Muscle of leg (tissue), 11 donors: ENCODE measurements around the gene NPW. TPM values are rescaled to one million over a fixed set of nuclear protein-coding genes. Genes with fewer than 3 reads are reported as not detected.
"Not testable (repeated sequence)": the region's sequence is repeated elsewhere in the genome, so short reads cannot be mapped to it uniquely, and the experiment has no call there.

Source experiments
- DNase-seq: peaks from one replicate; pipeline ENCODE4 v3.0.0; 2013
- H3K27ac ChIP-seq: one replicate; pipeline ENCODE4 v1.5.1; 2013; ENCODE audit warnings: mild to moderate bottlenecking, low read length, control low read depth
- H3K27me3 ChIP-seq: one replicate; pipeline ENCODE4 v1.6.1; 2013; ENCODE audit warnings: low read length; ENCODE audit not compliant: control insufficient read depth, insufficient read depth
- H3K36me3 ChIP-seq: one replicate; pipeline ENCODE4 v1.6.1; 2013; ENCODE audit warnings: low read length; ENCODE audit not compliant: control insufficient read depth, insufficient read depth
- H3K4me1 ChIP-seq: one replicate; pipeline ENCODE4 v1.6.1; 2013; ENCODE audit warnings: low read length; ENCODE audit not compliant: control insufficient read depth, insufficient read depth
- H3K4me3 ChIP-seq: one replicate; pipeline ENCODE4 v1.5.1; 2013; ENCODE audit warnings: low read length, control low read depth
- H3K9me3 ChIP-seq: replicated peaks from 2 replicates; pipeline ENCODE4 v1.6.1; 2013; ENCODE audit warnings: low read depth, low read length; ENCODE audit not compliant: control insufficient read depth
- WGBS: methylation state at CpG from one replicate; pipeline ENCODE4 v1.1.5; 2013; ENCODE audit warnings: missing lambda C conversion rate; ENCODE audit not compliant: insufficient coverage; 5-methylcytosine and 5-hydroxymethylcytosine counted together
- polyA plus RNA-seq, 8 donors: library from polyadenylated mRNA; unstranded; fragments of 120-200 nt; gene quantifications; one replicate each; pipeline versions ENCODE4 v1.2.1 to v1.2.3, GENCODE V29; 2013; ENCODE audit warnings: inconsistent platforms in 1 of 8, low replicate concordance in 1 of 8; ENCODE audit not compliant: insufficient read length in 8 of 8, insufficient read depth in 1 of 8
- total RNA-seq: library from RNA; stranded (reverse); fragments of 120-200 nt; gene quantifications from one replicate; pipeline ENCODE4 v1.2.4, GENCODE V29; 2013

NPW gene
- total and polyA plus RNA-seq, 9 donors = 0.57 to 5.4 (median 2.3) TPM

GRCh38 chr16:2008009-2008526 lies 11.5 kb upstream of the NPW start:
- no peak overlapping the region for H3K4me3 ChIP-seq
- peaks cover 19% of the 10 kb centered on the region for H3K36me3 ChIP-seq
- H3K27me3 ChIP-seq = no peaks in the 10 kb centered on the region
- no peak for DNase-seq
- H3K27ac ChIP-seq = peak overlapping the region; percentile 77
- WGBS = 52% methylated on average over 10 of the region's 15 CpGs
- no peaks in the 10 kb centered on the region for H3K9me3 ChIP-seq
- H3K4me1 ChIP-seq = peaks cover 67% of the 10 kb centered on the region

GRCh38 chr16:2008631-2009163 lies 10.9 kb upstream of the NPW start:
- Histone ChIP-seq H3K27me3 (no peaks in the 10 kb centered on the region), H3K36me3 (peaks cover 13% of the 10 kb centered on the region), H3K4me3 (peak overlapping the region; percentile 65), H3K27ac (peak overlapping the region; percentile 77), H3K4me1 (peaks cover 60% of the 10 kb centered on the region), H3K9me3 (no peaks in the 10 kb centered on the region)
- no peak for DNase-seq
- 3% methylated on average over 14 of the region's 23 CpGs for WGBS

GRCh38 chr16:2009164-2009711 lies 10.3 kb upstream of the NPW start:
- peak overlapping the region; percentile 65 for H3K4me3 ChIP-seq
- H3K4me1 ChIP-seq = peaks cover 55% of the 10 kb centered on the region
- peaks cover 13% of the 10 kb centered on the region for H3K36me3 ChIP-seq
- H3K9me3 ChIP-seq = no peaks in the 10 kb centered on the region
- DNase-seq = no peak
- H3K27me3 ChIP-seq = no peaks in the 10 kb centered on the region
- peak overlapping the region; percentile 77 for H3K27ac ChIP-seq
- under 1% methylated on average over 55 of the region's 55 CpGs for WGBS

- Histone ChIP-seq H3K27me3 (no peaks in the 10 kb centered on the region), H3K4me1 (peaks cover 48% of the 10 kb centered on the region), H3K4me3 (peak within 1 kb of the TSS; percentile 81), H3K36me3 (peaks cover 13% of the 10 kb centered on the region), H3K9me3 (no peaks in the 10 kb centered on the region), H3K27ac (peak within 1 kb of the TSS; percentile 93)
- peak; percentile 95 for DNase-seq
- under 1% methylated on average over 48 of the region's 52 CpGs for WGBS
Observed at GRCh38 chr16:2009791-2010510, 9.6 kb upstream of the NPW start, which contains the start of gene ZNF598. Gene ZNF598 (minus strand): TSS chr16:2009821.

GRCh38 chr16:2011726-2012125 lies 7.9 kb upstream of the NPW start:
- 76% methylated on average over 5 of the region's 9 CpGs for WGBS
- not testable (repeated sequence) for H3K36me3 ChIP-seq, H3K27me3 ChIP-seq, DNase-seq, H3K27ac ChIP-seq, H3K4me3 ChIP-seq, H3K9me3 ChIP-seq
- peaks cover 42% of the 10 kb centered on the region for H3K4me1 ChIP-seq

- H3K4me1 ChIP-seq = peaks cover 27% of the 10 kb centered on the region
- DNase-seq = no peak
- H3K27ac ChIP-seq = no peak overlapping the region
- no peaks in the 10 kb centered on the region for H3K9me3 ChIP-seq
- 78% methylated on average over 13 of the region's 15 CpGs for WGBS
- no peaks in the 10 kb centered on the region for H3K36me3 ChIP-seq
- H3K4me3 ChIP-seq = no peak overlapping the region
- peaks cover 2% of the 10 kb centered on the region for H3K27me3 ChIP-seq
Observed at GRCh38 chr16:2013527-2013926, 6.1 kb upstream of the NPW start.

GRCh38 chr16:2015117-2015946 lies 4.3 kb upstream of the NPW start:
- peaks cover 26% of the 10 kb centered on the region for H3K4me1 ChIP-seq
- no peak overlapping the region for H3K4me3 ChIP-seq
- no peak for DNase-seq
- H3K9me3 ChIP-seq = no peaks in the 10 kb centered on the region
- no peaks in the 10 kb centered on the region for H3K36me3 ChIP-seq
- WGBS = 67% methylated on average over 14 of the region's 24 CpGs
- peaks cover 17% of the 10 kb centered on the region for H3K27me3 ChIP-seq
- H3K27ac ChIP-seq = peak overlapping the region; percentile 29

- Histone ChIP-seq H3K27me3 (peaks cover 22% of the 10 kb centered on the region), H3K36me3 (no peaks in the 10 kb centered on the region), H3K9me3 (no peaks in the 10 kb centered on the region), H3K27ac (peak overlapping the region; percentile 29), H3K4me3 (no peak overlapping the region), H3K4me1 (peaks cover 27% of the 10 kb centered on the region)
- DNase-seq = no peak
- WGBS = no CpG with 5 or more reads among the region's 7 CpGs
Observed at GRCh38 chr16:2015947-2016208, 3.7 kb upstream of the NPW start.

- H3K9me3 ChIP-seq = no peaks in the 10 kb centered on the region
- H3K4me1 ChIP-seq = peaks cover 28% of the 10 kb centered on the region
- peaks cover 25% of the 10 kb centered on the region for H3K27me3 ChIP-seq
- no peak for DNase-seq
- H3K36me3 ChIP-seq = no peaks in the 10 kb centered on the region
- WGBS = 22% methylated on average over 12 of the region's 13 CpGs
- H3K27ac ChIP-seq = no peak overlapping the region
- H3K4me3 ChIP-seq = no peak overlapping the region
Observed at GRCh38 chr16:2016407-2016922, 3.1 kb upstream of the NPW start.
